ENCODE measurements around the gene FBXL13.
"Not testable (repeated sequence)": the region's sequence is repeated elsewhere in the genome, so short reads cannot be mapped to it uniquely, and the experiment has no call there.

FBXL13 gene

DNA sequence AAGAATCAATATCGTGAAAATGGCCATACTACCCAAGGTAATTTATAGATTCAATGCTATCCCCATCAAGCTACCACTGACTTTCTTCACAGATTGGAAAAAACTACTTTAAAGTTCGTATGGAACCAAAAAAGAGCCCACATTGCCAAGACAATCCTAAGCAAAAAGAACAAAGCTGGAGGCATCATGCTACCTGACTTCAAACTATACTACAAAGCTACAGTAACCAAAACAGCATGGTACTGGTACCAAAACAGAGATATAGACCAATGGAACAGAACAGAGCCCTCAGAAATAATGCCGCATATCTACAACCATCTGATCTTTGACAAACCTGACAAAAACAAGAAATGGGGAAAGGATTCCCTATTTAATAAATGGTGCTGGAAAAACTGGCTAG is 53.7 kb downstream of the FBXL13 start:
- DNase-seq = not testable (repeated sequence)

DNA sequence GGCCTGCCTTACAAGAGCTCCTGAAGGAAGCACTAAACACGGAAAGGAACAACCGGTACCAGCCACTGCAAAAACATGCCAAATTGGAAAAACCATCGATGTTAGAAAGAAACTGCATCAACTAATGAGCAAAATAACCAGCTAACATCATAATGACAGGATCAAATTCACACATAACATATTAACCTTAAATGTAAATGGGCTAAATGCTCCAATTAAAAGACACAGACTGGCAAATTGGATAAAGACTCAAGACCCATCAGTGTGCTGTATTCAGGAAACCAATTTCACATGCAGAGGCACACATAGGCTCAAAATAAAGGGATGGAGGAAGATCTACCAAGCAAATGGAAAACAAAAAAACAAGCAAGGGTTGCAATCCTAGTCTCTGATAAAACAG is 56.3 kb downstream of the FBXL13 start:
- DNase-seq = not testable (repeated sequence)

DNA sequence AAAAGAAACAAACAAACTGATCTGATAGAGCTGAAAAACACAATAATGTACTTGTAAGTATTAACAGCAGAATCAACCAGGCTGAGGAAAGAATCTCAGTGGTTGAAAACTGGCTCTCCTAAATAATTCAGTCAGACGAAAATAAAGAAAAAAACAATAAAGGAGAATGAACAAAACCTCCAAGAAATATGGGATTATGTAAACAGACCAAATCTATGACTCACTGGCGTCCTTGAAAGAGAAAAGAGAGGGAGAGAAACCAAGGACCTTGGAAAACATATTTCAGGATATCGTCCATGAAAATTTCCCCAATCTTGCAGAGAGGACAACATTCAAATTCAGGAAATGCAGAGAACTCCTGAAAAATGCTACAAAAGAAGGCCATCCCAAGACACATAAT is 62.9 kb downstream of the FBXL13 start:
- no peak for DNase-seq

DNA sequence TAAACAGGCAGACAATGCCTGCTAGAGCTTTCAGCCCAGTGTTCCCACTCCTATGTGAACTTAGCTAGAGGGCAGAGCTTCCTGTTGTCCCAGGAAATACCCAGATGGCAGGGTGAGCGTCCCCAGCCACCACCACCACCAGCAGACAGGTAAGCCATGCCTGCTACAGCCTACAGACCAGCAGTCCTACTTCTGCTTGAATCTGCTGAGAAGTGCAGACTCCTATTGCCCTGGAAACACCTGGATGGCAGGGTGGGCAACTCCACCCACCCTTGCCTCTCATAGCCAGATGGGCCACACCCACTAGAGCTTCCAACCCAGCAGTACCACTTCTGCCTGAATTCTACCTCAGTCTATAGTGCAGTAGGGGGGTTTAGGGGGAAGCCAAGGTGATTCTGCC is 64.4 kb downstream of the FBXL13 start:
- no peak for DNase-seq

DNA sequence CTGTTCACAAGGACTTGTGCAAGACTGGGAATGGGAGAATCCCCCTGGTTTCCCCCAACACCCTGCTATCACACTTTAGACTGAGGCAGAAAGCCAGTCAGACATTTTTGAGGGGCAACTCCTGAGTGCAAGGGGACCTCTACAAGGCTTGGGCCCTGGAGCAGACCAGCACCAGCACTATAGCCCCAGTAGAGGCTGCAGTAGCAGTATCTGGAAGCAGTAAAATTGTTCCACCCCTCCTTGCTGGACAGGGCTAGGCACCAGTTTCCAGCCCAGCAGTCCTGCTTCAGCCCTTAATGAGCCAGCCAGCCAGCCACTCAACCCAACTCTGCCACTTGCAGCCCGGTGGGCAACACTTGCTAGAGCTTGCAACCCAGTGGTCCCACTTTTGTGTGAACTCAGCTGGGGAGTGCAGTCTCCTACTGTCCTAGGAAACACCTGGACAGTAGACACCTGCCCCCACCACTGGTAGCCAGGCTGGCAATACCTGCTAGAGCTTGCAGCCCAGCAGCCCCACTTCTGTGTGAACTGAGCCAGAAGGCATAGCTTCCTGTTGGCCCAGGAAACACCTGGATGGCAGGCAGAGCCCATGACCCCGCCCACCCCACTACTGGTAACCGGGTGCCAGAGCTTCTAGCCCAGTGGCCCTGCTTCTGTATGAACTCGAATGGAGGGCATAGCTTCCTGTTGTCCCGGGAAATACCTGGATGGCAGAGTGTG is 65.0 kb downstream of the FBXL13 start:
- no peak for DNase-seq

DNA sequence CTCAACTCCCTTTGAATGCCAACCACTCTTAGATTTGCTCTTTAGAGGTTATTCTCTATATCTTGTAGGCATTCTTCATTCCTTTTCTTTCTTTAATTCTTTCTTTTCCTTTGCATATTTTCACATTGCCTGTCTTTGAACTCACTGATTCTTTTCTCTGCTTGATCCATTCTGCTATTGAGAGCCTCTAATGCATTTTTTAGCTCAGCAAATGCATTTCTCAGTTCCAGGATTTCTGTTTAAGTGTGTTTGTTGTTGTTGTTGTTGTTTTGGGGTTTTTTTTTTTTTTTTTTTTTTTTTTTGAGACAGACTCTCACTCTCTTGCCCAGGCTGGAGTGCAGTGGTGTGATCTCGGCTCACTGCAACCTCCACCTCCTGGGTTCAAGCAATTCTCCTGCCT is 71.6 kb downstream of the FBXL13 start:
- DNase-seq = no peak

DNA sequence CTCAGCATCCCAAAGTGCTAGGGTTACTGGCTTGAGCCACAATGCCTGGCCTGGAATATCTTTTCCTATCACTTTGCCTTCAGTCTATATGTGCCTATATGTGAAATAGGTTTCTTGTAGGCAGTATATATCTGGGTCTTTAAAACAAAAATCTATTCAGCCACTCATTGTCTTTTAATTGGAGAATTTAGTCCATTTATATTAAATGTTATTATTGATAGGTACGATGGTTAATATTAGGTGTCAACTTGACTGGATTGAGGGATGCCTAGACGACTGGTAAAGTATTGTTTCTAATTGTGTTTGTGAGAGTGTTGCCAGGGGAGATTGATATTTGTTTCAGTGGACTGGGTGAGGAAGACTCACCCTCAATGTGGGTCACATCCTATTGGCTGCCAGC is 73.4 kb downstream of the FBXL13 start:
- no peak for DNase-seq

DNA sequence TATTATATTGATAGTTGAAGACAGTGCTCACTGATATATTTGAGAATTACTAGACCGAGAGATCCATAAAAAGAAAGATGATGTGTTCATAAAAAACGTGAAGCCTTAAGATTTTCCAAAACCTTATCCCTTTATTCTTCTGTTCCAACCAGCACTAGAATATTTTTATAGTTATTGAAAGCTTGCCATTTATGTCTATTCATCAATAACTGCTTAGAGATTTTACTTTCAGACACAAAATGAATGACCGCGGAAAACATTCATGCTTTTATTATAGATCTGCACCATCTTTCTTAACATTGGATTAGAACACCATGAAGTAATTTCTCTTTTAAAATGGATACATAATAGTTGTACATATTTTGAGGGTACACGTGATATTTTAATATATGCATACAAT is 77.6 kb downstream of the FBXL13 start:
- DNase-seq = no peak

DNA sequence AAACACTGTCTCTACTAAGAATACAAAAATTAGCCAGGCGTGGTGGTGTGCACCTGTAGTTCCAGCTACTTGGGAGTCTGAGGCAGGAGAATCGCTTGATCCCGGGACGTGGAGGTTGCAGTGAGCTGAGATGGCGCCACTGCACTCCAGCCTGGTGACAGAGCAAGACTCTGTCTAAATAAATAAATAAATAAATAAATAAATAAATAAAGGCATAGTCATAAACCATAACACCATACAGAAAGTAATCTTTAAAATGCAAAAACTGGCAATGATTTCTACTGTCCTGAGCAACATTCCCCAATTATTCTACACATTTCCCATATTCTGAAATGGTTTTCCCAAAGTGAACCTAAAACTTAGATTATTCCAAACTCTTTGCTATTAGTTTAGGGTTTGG is 79.0 kb downstream of the FBXL13 start:
- DNase-seq = not testable (repeated sequence)

DNA sequence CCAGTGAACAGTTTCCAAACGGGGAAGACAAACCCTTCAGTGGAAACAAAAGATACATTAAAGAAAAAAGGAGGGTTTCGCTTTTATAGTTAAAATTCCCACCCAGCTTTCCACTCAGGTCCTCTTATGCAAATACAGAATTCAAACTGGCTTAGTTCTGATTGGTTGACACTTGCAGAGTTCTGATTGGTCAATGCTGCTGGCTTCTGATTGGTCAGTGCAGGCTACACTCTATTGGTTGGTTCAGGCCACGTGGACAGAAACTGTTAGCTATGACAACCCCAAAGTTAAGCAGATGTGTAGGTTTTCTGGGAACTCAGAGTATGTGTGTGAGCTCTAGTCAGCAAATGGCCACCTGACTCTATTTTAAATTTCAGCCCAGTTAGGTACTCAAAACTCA is 80.0 kb downstream of the FBXL13 start:
- DNase-seq = no peak

DNA sequence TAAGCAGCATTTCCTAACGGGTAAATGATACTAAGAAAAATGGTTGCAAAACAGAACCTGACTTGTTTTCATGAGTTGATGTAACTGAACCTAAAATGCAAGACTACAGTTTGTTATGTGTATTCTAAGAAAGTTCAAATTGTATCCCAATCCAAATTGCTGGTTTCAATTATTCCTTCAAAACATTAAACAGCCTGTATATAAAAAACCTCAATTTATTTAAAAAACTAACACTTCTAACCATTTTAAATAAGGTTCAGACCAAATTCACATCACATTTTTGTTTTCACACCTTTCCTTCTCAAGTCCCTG is 80.9 kb downstream of the FBXL13 start:
- DNase-seq = no peak

DNA sequence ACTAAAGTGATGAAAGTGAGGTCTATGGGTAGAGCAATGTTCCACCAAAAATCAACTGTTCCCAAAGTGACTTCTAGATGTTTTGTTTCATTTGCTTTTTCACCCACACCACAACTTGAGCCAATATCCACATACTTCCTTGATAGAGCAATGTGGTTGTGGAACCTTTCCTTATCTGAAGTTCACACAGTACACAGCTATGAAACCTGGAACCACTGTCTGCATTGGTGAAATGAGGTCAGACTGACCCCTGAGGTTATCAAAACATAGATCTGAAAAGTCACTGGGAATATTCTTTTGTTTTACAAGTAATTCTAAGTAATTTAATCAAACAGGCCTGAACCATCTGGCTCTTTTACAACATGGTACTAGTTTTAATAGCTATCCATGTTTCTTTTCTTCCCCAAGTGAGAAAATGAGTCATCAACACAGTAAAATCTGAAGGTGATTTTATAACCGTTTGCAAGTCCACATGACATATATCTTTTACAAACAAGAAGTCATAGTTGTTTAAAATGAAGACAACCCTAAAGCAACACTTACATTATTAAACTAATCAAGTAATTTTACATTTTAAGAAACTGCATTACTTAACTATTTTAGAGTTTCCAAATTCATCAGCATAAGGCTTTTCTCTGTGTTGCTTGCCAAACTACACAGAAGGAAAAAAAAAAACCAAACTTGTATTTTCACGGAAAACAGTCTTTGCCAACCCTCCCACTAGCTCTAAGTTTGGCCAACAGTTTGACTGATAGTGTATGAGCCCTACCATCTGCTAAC is 81.5 kb downstream of the FBXL13 start:
- DNase-seq = no peak

DNA sequence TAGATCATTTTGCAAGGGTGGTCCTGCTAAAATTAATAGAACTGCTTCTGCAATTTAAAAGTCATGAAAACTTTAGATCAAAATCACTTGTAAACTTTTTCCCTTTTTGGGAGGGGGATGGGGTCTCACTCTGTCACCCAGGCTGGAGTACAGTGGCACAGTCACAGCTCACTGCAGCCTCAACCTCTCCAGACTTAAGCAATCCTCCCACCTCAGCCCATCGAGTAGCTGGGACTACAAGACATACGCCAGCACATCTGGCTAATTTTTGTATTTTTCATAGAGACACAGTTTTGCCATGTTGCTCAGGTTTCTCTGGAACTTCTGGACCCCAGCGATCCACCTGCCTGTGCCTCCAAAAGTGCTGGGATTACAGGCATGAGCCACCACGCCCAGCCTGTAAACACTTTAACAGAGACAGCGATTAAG is 82.1 kb downstream of the FBXL13 start:
- no peak for DNase-seq

DNA sequence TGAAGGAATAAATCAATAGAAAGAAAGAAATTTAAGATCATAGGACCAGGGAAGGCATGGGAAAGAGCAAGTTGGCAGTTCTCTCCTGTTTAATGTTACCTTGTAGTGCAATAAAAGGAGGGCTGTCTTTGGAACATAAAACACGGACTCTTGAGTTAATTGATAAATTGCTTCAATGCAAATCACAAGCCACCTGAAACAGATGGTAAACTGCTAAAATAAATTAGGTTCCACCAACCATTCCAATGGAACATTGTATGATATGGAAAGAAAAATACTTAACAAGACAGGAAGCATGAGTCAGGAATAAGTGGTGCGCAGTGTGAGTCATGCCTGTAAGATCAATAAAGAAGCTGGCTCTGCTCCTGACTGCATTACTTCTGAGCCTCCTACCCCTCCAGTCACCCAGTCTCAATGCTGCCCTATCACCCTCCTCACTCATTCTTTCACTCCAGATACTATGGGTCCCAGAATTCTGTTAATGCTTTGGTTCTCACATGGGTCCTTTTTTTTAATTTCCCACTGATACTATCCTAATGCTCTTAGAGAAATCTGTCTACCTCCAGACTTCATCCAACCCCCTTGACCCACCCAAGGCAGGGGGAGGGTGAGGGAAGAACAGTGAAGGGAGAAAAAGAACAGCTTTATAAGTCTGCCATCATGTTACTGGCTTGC is 82.9 kb downstream of the FBXL13 start:
- DNase-seq = peak; percentile 41

DNA sequence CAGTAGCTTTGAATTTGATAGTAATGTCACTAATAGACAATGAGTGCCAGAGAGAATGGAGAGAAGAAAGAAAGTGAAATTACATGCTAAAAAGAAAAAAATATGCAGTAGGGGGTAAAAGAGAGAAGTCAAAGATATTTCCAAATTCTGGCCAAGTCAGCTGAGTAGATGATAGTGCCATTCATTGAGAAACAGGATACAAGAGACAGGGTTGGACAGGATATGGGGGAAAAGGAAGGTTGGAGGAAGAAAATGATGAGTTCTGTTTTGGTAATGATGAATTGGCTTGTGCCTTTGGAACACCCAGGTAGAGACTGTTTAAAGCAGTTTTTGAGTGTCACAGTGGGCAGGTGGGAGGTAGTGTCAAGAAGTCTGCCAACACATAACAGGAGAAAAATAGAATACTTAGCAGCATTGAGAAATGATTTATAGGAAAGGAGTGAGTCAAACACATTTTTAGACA is 83.5 kb downstream of the FBXL13 start:
- DNase-seq = no peak

DNA sequence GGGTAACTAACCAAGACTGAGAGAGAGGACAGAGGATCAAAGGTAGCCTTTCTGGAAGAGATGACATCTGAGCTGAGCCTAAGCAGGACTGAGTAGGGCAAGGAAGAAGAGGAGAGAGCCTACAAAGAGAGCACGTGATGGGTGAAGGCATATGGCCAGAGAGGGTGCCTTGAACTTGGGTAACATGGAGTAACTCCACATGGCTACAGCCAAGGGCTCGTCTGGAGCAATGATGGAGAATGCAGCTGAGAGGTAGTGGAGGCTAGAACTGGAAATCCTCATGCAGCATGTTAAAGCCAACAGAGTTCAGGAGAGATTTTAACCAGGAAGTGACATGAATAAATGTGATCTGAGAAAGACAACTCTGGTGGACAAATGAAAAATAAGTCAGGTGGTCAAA is 84.0 kb downstream of the FBXL13 start:
- no peak for DNase-seq

DNA sequence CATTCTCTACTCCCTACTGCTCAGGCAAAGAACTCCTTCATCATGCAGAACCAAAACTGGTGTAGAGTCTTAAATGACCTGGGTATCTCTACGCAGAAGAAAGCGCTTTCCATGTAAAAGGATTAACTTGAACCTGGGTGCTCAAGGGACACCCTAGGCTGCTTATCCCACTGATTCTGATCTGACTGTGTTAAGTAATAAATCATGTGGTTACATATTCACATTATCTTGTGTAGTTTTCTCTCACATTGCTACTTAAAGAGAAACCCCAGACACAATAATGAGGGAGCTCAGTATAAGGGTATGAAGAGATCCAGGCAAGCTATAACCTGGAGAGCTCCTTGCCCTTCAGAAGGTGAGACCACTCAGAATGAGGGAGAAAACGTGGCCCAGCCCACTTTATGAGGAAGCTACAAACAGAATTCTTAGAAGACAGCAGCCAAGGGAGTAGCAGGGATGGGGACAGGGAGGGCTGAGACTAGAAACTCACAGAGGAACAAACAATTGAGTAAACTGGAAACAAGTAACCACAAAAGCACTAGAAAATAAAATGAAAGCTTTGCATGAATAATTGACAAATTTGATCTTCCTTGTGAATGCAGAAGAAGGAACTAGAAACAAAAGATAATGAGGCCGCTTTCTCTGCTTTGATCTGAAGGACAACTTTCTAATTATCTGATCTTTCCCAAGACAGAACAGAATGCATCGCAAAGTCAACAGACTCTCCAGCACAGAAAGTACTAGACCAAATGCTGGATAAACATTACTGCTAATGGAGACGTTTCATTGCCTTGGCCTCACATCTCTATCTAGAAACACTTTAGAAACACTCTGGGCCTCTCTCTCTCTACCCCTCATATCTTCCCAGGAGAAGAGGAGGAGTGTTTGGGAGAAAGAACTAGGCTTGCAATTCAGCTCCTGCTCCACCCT is 85.7 kb downstream of the FBXL13 start:
- DNase-seq = no peak

DNA sequence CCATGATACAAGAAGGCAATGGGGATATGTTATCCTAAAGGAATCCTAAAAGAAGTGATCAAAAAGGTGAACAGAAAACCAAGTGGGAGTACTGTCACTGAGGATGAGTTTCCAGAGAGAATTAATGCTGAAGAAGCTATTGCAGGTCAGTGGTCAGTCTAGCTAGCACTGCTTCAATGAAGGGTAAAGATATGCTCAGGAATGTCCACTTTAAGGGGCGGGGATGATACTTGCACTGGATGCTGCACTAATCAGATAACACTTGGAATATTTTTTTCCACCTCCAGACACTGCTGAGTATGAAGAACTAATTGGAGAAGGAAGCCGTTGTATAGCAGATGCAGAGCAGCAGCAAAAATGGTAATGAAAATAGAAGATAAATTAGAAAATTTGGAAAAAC is 86.5 kb downstream of the FBXL13 start:
- no peak for DNase-seq

DNA sequence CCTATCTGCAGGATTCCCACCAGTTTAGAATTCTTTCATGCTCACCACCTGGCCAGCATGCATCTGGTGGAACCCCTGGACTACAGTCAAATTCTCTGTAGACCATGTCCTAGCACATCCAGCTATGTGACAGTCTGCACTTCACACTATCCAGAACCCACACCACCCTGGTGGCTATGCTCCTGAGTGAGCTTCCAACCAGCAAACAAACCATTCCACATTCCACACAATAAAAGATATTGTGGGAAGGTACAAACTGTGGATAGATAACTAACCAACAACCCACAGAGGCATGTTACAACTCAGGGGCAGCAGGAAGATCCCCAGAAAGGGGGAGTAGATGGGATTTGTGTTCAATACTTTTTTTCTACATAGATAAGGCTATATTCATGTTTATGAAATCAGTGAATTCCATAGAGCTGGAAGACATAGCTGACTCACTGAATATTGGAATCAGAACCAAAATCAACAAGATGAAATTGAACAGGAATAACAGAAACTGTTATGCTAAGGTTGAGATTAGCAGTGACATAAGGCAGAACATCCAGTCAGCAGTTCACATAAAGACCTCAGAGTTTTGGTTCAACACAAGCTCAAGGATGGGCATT is 89.3 kb downstream of the FBXL13 start:
- no peak for DNase-seq

DNA sequence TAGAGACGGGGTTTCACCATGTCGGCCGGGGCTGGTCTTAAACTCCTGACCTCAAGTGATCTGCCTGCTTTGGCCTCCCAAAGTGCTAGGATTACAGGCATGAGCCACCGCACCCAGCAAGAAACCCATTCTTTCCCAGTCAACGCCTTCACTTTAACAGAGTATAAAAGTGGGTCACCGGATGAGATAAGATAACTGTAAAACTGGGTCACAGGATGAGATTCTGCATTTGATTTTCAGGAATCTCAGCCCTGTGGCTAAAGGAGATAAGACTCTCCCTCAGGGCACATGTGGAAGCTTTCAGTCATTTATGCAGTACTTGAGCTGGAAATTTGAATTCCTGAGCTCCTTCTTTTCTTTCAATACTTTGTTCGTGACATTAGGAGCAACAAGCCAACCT is 91.0 kb downstream of the FBXL13 start:
- no peak for DNase-seq

DNA sequence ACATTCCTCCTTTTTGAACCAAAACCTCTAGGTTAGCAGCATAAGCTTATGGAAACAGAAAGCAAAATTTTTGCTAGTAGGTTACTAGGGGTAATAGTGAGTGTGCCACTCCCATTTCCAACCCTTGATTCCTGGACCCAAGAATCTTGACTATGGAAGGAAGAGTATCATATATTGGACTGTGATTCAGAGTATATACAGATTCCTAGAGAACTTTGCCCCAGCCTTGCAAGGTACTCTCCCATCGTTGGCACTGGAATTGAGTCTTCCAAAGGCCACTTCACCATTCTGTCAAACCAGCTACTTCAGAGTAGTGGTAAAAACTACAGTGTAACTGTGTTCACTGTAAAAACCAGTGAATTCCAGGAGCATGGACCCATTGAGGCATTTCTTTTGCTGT is 92.4 kb downstream of the FBXL13 start:
- DNase-seq = no peak

DNA sequence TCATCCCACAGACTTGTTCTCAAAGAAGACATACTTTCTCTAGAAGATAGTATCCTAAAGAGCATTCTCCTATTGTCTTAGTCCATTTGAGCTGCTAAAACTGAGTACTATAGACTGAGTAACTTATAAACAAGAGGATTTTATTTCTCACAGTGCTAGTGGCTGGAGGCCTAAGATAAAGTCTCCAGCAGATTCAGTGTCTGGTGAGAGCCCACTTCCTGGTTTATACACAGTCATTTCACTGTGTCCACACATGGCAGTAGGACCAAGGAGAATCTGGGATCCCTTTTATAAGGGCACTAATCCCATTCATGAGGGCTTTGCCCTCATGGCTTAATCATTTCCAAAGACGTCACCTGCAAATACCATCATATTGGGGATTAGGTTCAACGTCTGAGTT is 93.1 kb downstream of the FBXL13 start:
- DNase-seq = no peak

DNA sequence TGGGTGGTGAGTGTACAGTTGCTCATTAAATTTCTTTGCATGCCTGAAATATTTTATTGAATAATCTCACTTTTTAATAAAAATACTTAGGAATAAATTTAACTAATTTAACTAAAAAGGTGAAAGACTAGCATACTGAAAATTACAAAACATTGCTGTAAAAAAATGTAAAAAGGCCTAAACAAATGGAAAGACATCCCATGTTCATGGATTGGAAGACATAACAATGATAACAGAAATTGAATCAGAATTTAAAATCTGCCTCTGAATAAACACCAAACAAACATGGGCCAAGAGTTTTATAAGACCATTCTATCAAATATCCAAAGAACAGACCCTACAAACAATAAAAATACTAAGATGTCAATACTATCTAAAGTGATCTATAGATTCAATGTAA is 94.9 kb downstream of the FBXL13 start:
- no peak for DNase-seq

All from NCI-H774 (cell line).